Stomach (tissue), 9 donors: Measurements from ENCODE around the gene NUB1. TPM values are rescaled to one million over a fixed set of nuclear protein-coding genes. Genes with fewer than 3 reads are reported as not detected.

Source experiments
- DNase-seq, 2 donors: peaks; one replicate each; pipeline versions ENCODE4 v3.0.0 to v3.0.0-alpha.2; 2013 to 2019
- H3K27ac ChIP-seq, 5 donors: fragments of 200-600 bp in 4 of 5; sonication (generic) in 4 of 5; one replicate each; pipeline ENCODE4 v1.5.1; 2013 to 2019; ENCODE audit warnings: mild to moderate bottlenecking in 1 of 5, moderate library complexity in 1 of 5
- H3K27me3 ChIP-seq, 3 donors: fragments of 200-600 bp; sonication (generic); one replicate each; pipeline ENCODE4 v1.5.1; 2017 to 2019; ENCODE audit warnings: mixed run types in 1 of 3
- H3K36me3 ChIP-seq, 4 donors: fragments of 200-600 bp; sonication (generic); 1 replicate in 3 of 4; 2 replicates in 1 of 4; pipeline ENCODE4 v1.5.1; 2016 to 2019
- H3K4me1 ChIP-seq, 4 donors: fragments of 200-600 bp; sonication (generic); one replicate each; pipeline ENCODE4 v1.5.1; 2016 to 2019
- H3K4me3 ChIP-seq, 4 donors: fragments of 200-600 bp; sonication (generic) in 3 of 4; one replicate each; pipeline ENCODE4 v1.5.1; 2016 to 2019; ENCODE audit warnings: mild to moderate bottlenecking in 1 of 4
- H3K9me3 ChIP-seq, 4 donors: fragments of 200-600 bp; sonication (generic); one replicate each; pipeline ENCODE4 v1.5.1; 2016 to 2019
- CTCF ChIP-seq, 7 experiments: fragments of 450-650 bp in 4 of 7; fragments of 200-600 bp in 3 of 7; sonication (generic) in 3 of 7; IDR thresholded peaks; one replicate each; pipeline ENCODE4 v1.5.1; 2016 to 2019; ENCODE audit warnings: antibody characterized with exemption in 7 of 7, control low read depth in 2 of 7, mild to moderate bottlenecking in 1 of 7
- EP300 ChIP-seq: sonication (generic); formaldehyde crosslinking; IDR thresholded peaks from one replicate; pipeline ENCODE4 v1.6.1; 2017; ENCODE audit warnings: antibody characterized with exemption
- POLR2A ChIP-seq, 4 donors: fragments of 450-650 bp; IDR thresholded peaks; one replicate each; pipeline ENCODE4 v1.6.1; 2016; ENCODE audit warnings: antibody characterized with exemption in 4 of 4, control low read depth in 2 of 4, mild to moderate bottlenecking in 1 of 4, moderate library complexity in 1 of 4
- POLR2AphosphoS5 ChIP-seq, 3 donors: sonication (generic); formaldehyde crosslinking; IDR thresholded peaks; one replicate each; pipeline ENCODE4 v1.6.1; 2016; ENCODE audit warnings: antibody characterized with exemption in 3 of 3
- WGBS, 5 donors: extraction: QIAGEN DNeasy Blood & Tissue Kit in 3 of 5; methylation state at CpG; one replicate each; pipeline versions ENCODE4 v1.1.5 to v1.1.7; 2013 to 2018; 5-methylcytosine and 5-hydroxymethylcytosine counted together
- intact Hi-C: fragments of 100-400 bp; cut with DNase I; formaldehyde crosslinking; loops from one replicate; pipeline ENCODE4 v1.15.1; 2023; ENCODE audit warnings: low total_unique reads
- polyA plus RNA-seq, 3 donors: library from polyadenylated mRNA; stranded (reverse); fragments of 200-250 nt; gene quantifications; one replicate each; pipeline ENCODE4 v1.2.3, GENCODE V29; 2013
- total RNA-seq, 5 donors: library from RNA; depleted of rRNA; stranded (reverse); fragments of >200 nt; gene quantifications; one replicate each; pipeline versions ENCODE4 v1.1.0 to v1.2.3, GENCODE V29; 2014 to 2016
- donor health status: healthy with polysubstance abuse.
- donor health status: Bipolar disorder and iron deficiency.
- donor health status: healthy.

The NUB1 gene
- total and polyA plus RNA-seq, 8 donors, result 16.3 to 121 (median 32.5) TPM

GRCh38 chr7:151420144-151420543 is 78.5 kb downstream of the NUB1 start:
- Histone ChIP-seq H3K36me3 (no peaks in the 10 kb centered on the region), H3K4me1 (peaks cover 0 to 12% (median 0%) of the 10 kb centered on the region in 4 donors), H3K9me3 (peaks cover 0 to 27% (median 10%) of the 10 kb centered on the region in 4 donors), H3K27me3 (no peaks in the 10 kb centered on the region), H3K27ac (no peak overlapping the region), H3K4me3 (no peak overlapping the region)
- 35 to 67% (median 55%) methylated on average over 5 of the region's 5 CpGs for WGBS, 5 donors
- intact Hi-C loops, result no loop called here
- no peak for DNase-seq
- TF ChIP-seq EP300 (no peak), POLR2A (IDR thresholded peaks at IDR 0.05) (no peak), CTCF (IDR thresholded peaks at IDR 0.05) (no peak), POLR2AphosphoS5 (IDR thresholded peaks at IDR 0.05) (no peak)

DNA sequence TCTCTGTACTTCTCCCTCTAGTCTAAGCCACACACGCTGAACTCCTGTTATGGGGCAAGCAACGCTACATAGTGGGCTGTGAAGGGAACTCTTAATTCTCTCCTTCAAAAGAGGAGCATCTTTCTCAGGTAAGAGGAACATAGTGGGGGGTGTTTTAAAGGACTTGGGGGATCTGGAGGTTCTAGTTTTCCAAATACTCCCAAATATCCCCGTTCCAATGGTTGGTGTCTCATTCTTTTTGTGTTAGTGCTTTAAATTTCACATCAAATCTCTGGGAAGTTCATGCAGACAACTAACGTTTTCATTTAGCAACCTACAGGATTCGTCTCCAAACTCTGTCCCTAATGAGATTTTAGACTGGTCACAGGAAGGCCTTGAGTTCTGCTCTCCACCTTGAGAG is 80.6 kb downstream of the NUB1 start:
- intact Hi-C loops, result no loop called here
- no peak for DNase-seq
- Histone ChIP-seq H3K4me3 (no peak overlapping the region), H3K27me3 (no peaks in the 10 kb centered on the region), H3K9me3 (peaks cover 0 to 27% (median 10%) of the 10 kb centered on the region in 4 donors), H3K4me1 (peaks cover 0 to 21% (median 10%) of the 10 kb centered on the region in 4 donors), H3K27ac (no peak overlapping the region), H3K36me3 (no peaks in the 10 kb centered on the region)
- TF ChIP-seq CTCF (IDR thresholded peaks at IDR 0.05), result no peak
- no peak for TF ChIP-seq POLR2AphosphoS5 (IDR thresholded peaks at IDR 0.05)
- no peak for TF ChIP-seq EP300
- no peak for TF ChIP-seq POLR2A (IDR thresholded peaks at IDR 0.05)
- 79 to 86% (median 84%) methylated on average over 5 of the region's 5 CpGs for WGBS, 5 donors

- no peaks in the 10 kb centered on the region for H3K27me3 ChIP-seq
- TF ChIP-seq CTCF (IDR thresholded peaks at IDR 0.05), result no peak
- TF ChIP-seq POLR2A (IDR thresholded peaks at IDR 0.05), result no peak
- TF ChIP-seq POLR2AphosphoS5 (IDR thresholded peaks at IDR 0.05), result no peak
- no peak for TF ChIP-seq EP300
- H3K36me3 ChIP-seq, result no peaks in the 10 kb centered on the region
- no peak for DNase-seq
- whole genome bisulfite sequencing, 5 donors, result 71 to 80% (median 78%) methylated on average over 7 of the region's 7 CpGs
- peaks cover under 1 to 28% (median 17%) of the 10 kb centered on the region in 4 donors for H3K4me1 ChIP-seq
- no peak overlapping the region for H3K27ac ChIP-seq
- H3K4me3 ChIP-seq, result no peak overlapping the region
- H3K9me3 ChIP-seq, result peaks cover 0 to 27% (median 10%) of the 10 kb centered on the region in 4 donors
- intact Hi-C loops, result no loop called here
Observed at GRCh38 chr7:151423226-151423625, 81.6 kb downstream of the NUB1 start.

GRCh38 chr7:151423936-151424335 is 82.3 kb downstream of the NUB1 start:
- intact Hi-C loops, result no loop called here
- Histone ChIP-seq H3K9me3 (peaks cover 0 to 24% (median 10%) of the 10 kb centered on the region in 4 donors), H3K27me3 (no peaks in the 10 kb centered on the region), H3K36me3 (no peaks in the 10 kb centered on the region), H3K4me3 (no peak overlapping the region), H3K27ac (no peak overlapping the region), H3K4me1 (peaks cover 8 to 35% (median 24%) of the 10 kb centered on the region in 4 donors)
- DNase-seq, result no peak
- WGBS, 5 donors, result 74 to 83% (median 80%) methylated on average over 5 of the region's 5 CpGs
- TF ChIP-seq CTCF (IDR thresholded peaks at IDR 0.05), result no peak
- TF ChIP-seq EP300, result no peak
- no peak for TF ChIP-seq POLR2A (IDR thresholded peaks at IDR 0.05)
- no peak for TF ChIP-seq POLR2AphosphoS5 (IDR thresholded peaks at IDR 0.05)
